ENCODE data around the gene STMND1.

GRCh38 chr6:17059022-17059421, 42.8 kb upstream of the STMND1 start:
- TF ChIP-seq, protein P1, sequence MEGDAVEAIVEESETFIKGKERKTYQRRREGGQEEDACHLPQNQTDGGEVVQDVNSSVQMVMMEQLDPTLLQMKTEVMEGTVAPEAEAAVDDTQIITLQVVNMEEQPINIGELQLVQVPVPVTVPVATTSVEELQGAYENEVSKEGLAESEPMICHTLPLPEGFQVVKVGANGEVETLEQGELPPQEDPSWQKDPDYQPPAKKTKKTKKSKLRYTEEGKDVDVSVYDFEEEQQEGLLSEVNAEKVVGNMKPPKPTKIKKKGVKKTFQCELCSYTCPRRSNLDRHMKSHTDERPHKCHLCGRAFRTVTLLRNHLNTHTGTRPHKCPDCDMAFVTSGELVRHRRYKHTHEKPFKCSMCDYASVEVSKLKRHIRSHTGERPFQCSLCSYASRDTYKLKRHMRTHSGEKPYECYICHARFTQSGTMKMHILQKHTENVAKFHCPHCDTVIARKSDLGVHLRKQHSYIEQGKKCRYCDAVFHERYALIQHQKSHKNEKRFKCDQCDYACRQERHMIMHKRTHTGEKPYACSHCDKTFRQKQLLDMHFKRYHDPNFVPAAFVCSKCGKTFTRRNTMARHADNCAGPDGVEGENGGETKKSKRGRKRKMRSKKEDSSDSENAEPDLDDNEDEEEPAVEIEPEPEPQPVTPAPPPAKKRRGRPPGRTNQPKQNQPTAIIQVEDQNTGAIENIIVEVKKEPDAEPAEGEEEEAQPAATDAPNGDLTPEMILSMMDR (IDR thresholded peaks at IDR 0.05): no peak
- TF ChIP-seq POLR2A (IDR thresholded peaks at IDR 0.05): no peak
- no peak for TF ChIP-seq POLR2AphosphoS5 (IDR thresholded peaks at IDR 0.05)
- no peak for TF ChIP-seq EP300 (IDR thresholded peaks at IDR 0.05)
